MM.1S (cell line): ENCODE data around the gene GUCY1B1.

Source experiments
- DNase-seq: peaks from one replicate; pipeline ENCODE4 v3.0.0-alpha.2; 2015
- H2AFZ ChIP-seq: fragments of 300-600 bp; sonication (generic); 2 replicates; pipeline ENCODE4 v1.6.0; 2016; ENCODE audit warnings: antibody characterized with exemption, low read length
- H3F3A ChIP-seq: fragments of 300-600 bp; sonication (generic); 2 replicates; pipeline ENCODE4 v1.6.1; 2016; ENCODE audit warnings: mild to moderate bottlenecking, antibody characterized with exemption, low read length, moderate library complexity, mixed read lengths; ENCODE audit not compliant: insufficient read depth
- H3K27ac ChIP-seq: fragments of 300-600 bp; sonication (generic); 2 replicates; pipeline ENCODE4 v1.5.1; 2016; ENCODE audit warnings: mild to moderate bottlenecking, low read length
- H3K27me3 ChIP-seq: fragments of 300-600 bp; sonication (generic); replicated peaks from 2 replicates; pipeline ENCODE4 v1.6.0; 2016; ENCODE audit warnings: low read length; ENCODE audit not compliant: insufficient read depth
- H3K36me3 ChIP-seq: fragments of 300-600 bp; sonication (generic); replicated peaks from 2 replicates; pipeline ENCODE4 v1.6.1; 2016; ENCODE audit warnings: mild to moderate bottlenecking, low read length, mixed read lengths; ENCODE audit not compliant: insufficient read depth
- H3K4me1 ChIP-seq: fragments of 300-600 bp; sonication (generic); 2 replicates; pipeline ENCODE4 v1.6.1; 2016; ENCODE audit warnings: low read length, mixed read lengths
- H3K4me2 ChIP-seq: fragments of 300-600 bp; sonication (generic); 2 replicates; pipeline ENCODE4 v1.6.0; 2016; ENCODE audit warnings: low read depth, low read length
- H3K4me3 ChIP-seq: fragments of 300-600 bp; sonication (generic); 2 replicates; pipeline ENCODE4 v1.5.1; 2016; ENCODE audit warnings: low read length, mixed read lengths
- H3K79me2 ChIP-seq: fragments of 300-600 bp; sonication (generic); 2 replicates; pipeline ENCODE4 v1.6.1; 2016; ENCODE audit warnings: mixed run types, low read length, mixed read lengths
- H3K9ac ChIP-seq: fragments of 300-600 bp; sonication (generic); 2 replicates; pipeline ENCODE4 v1.6.1; 2016; ENCODE audit warnings: low read length, mixed read lengths
- H3K9me2 ChIP-seq: fragments of 300-600 bp; sonication (generic); replicated peaks from 2 replicates; pipeline ENCODE4 v1.6.1; 2016; ENCODE audit warnings: mild to moderate bottlenecking, low read length, mixed read lengths; ENCODE audit not compliant: insufficient read depth
- H3K9me3 ChIP-seq: fragments of 300-600 bp; sonication (generic); replicated peaks from 2 replicates; pipeline ENCODE4 v1.6.1; 2016; ENCODE audit warnings: mild to moderate bottlenecking, low read length, mixed read lengths; ENCODE audit not compliant: insufficient read depth
- H4K20me1 ChIP-seq: fragments of 300-600 bp; sonication (generic); 2 replicates; pipeline ENCODE4 v1.6.1; 2016; ENCODE audit warnings: mild to moderate bottlenecking, low read length, moderate library complexity, mixed read lengths; ENCODE audit not compliant: insufficient read depth
- EZH2 ChIP-seq: fragments of 300-600 bp; sonication (generic); optimal IDR thresholded peaks from 2 replicates; pipeline ENCODE3; 2017; ENCODE audit warnings: low read depth, mild to moderate bottlenecking, antibody characterized with exemption, low read length, mixed read lengths
- EZH2phosphoT487 ChIP-seq: fragments of 300-600 bp; sonication (generic); IDR thresholded peaks from 2 replicates; pipeline ENCODE4 v1.6.1; 2018; ENCODE audit warnings: antibody characterized with exemption, low read length
- TF ChIP-seq, protein P1 (sequence below): fragments of 300-600 bp; sonication (generic); IDR thresholded peaks from 2 replicates; pipeline ENCODE4 v1.5.1; 2016; ENCODE audit warnings: antibody characterized with exemption, low read length, mixed read lengths

The GUCY1B1 gene

DNA sequence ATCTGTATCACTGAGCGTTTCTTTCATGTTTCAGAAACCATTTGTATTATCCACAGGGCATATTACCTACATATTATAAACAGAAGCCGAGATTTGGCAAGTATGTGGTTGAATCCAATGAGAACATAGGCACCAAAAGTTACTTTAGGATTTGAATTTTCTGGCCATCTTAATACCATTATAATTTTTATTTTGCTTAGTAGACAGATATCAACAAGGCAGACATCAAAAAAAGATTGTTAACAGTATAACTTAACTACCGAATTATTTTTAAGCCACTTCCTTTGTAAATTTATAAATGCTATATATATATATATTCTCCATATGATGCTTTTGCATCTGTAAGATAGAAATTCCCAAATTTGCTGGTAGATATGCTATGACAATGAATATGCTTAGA, 2.2 kb downstream of the GUCY1B1 start:
- Histone ChIP-seq H3K9ac (no peak overlapping the region), H2AFZ (no peak overlapping the region), H3K27me3 (no peaks in the 10 kb centered on the region), H3K4me3 (no peak overlapping the region), H3K27ac (no peak overlapping the region), H3F3A (peaks cover 10% of the 10 kb centered on the region; the same call in 1 of the 2 replicates), H3K79me2 (no peaks in the 10 kb centered on the region), H3K4me1 (peaks cover 12% of the 10 kb centered on the region), H3K4me2 (no peak overlapping the region), H3K36me3 (no peaks in the 10 kb centered on the region), H4K20me1 (no peaks in the 10 kb centered on the region), H3K9me2 (no peaks in the 10 kb centered on the region), H3K9me3 (no peaks in the 10 kb centered on the region)
- TF ChIP-seq EZH2phosphoT487 (no peak), EZH2 (no peak)
- TF ChIP-seq, protein P1, sequence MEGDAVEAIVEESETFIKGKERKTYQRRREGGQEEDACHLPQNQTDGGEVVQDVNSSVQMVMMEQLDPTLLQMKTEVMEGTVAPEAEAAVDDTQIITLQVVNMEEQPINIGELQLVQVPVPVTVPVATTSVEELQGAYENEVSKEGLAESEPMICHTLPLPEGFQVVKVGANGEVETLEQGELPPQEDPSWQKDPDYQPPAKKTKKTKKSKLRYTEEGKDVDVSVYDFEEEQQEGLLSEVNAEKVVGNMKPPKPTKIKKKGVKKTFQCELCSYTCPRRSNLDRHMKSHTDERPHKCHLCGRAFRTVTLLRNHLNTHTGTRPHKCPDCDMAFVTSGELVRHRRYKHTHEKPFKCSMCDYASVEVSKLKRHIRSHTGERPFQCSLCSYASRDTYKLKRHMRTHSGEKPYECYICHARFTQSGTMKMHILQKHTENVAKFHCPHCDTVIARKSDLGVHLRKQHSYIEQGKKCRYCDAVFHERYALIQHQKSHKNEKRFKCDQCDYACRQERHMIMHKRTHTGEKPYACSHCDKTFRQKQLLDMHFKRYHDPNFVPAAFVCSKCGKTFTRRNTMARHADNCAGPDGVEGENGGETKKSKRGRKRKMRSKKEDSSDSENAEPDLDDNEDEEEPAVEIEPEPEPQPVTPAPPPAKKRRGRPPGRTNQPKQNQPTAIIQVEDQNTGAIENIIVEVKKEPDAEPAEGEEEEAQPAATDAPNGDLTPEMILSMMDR: no peak
- no peak for DNase-seq

GRCh38 chr4:155761916-155762315, 3.1 kb downstream of the GUCY1B1 start:
- no peak for DNase-seq
- H3F3A ChIP-seq: peaks cover 10% of the 10 kb centered on the region; the same call in 1 of the 2 replicates
- TF ChIP-seq EZH2phosphoT487 (no peak), EZH2 (no peak)
- TF ChIP-seq, protein P1: no peak
- no peaks in the 10 kb centered on the region for H4K20me1 ChIP-seq
- H3K27ac ChIP-seq: no peak overlapping the region
- no peak overlapping the region for H3K4me3 ChIP-seq
- no peaks in the 10 kb centered on the region for H3K36me3 ChIP-seq
- no peaks in the 10 kb centered on the region for H3K27me3 ChIP-seq
- peaks cover 12% of the 10 kb centered on the region for H3K4me1 ChIP-seq
- no peaks in the 10 kb centered on the region for H3K9me3 ChIP-seq
- no peak overlapping the region for H3K9ac ChIP-seq
- H3K9me2 ChIP-seq: no peaks in the 10 kb centered on the region
- H3K79me2 ChIP-seq: no peaks in the 10 kb centered on the region
- H3K4me2 ChIP-seq: no peak overlapping the region
- H2AFZ ChIP-seq: no peak overlapping the region

DNA sequence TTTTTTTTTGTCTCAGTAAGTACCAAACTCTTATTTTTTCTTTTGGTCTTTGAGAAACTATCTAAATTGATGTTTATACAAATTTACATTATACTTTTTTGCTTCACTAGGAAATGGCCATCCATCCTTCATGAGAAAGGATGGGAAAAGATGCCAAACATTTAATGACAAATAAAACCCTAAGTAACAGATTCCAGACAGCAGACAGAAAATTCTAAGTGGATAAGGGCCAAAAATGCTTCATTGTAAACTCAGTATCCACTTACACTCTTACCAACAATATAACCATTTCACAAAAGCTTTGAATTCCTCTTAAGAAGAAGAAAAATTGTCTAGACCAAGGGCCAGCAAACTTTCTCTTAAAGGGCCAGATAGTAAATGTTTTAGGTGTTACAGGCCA, 3.5 kb downstream of the GUCY1B1 start:
- no peaks in the 10 kb centered on the region for H4K20me1 ChIP-seq
- H3K27me3 ChIP-seq: no peaks in the 10 kb centered on the region
- no peaks in the 10 kb centered on the region for H3K9me3 ChIP-seq
- no peak overlapping the region for H3K27ac ChIP-seq
- H2AFZ ChIP-seq: no peak overlapping the region
- TF ChIP-seq EZH2phosphoT487: no peak
- TF ChIP-seq EZH2: no peak
- TF ChIP-seq, protein P1: no peak
- DNase-seq: no peak
- no peaks in the 10 kb centered on the region for H3K79me2 ChIP-seq
- H3K4me2 ChIP-seq: no peak overlapping the region
- no peaks in the 10 kb centered on the region for H3K9me2 ChIP-seq
- H3K4me1 ChIP-seq: peaks cover 12% of the 10 kb centered on the region
- H3K36me3 ChIP-seq: no peaks in the 10 kb centered on the region
- peaks cover 10% of the 10 kb centered on the region; the same call in 1 of the 2 replicates for H3F3A ChIP-seq
- H3K4me3 ChIP-seq: no peak overlapping the region
- no peak overlapping the region for H3K9ac ChIP-seq
